Tibial nerve (tissue), 4 donors: ENCODE data around the gene LTB4R2. TPM values are rescaled to one million over a fixed set of nuclear protein-coding genes. Genes with fewer than 3 reads are reported as not detected.

Experiments
- DNase-seq, 2 donors: peaks; one replicate each; pipeline ENCODE4 v3.0.0-alpha.2; 2019; ENCODE audit warnings: low spot score in 2 of 2
- H3K27ac ChIP-seq, 4 donors: fragments of 200-600 bp; sonication (generic) in 3 of 4; one replicate each; pipeline ENCODE4 v1.5.1; 2017 to 2019; ENCODE audit warnings: mild to moderate bottlenecking in 1 of 4
- H3K27me3 ChIP-seq, 2 donors: fragments of 200-600 bp; sonication (generic) in 1 of 2; one replicate each; pipeline versions ENCODE4 v1.5.1 to v1.6.0; 2017 to 2019
- H3K36me3 ChIP-seq, 3 donors: fragments of 200-600 bp; sonication (generic); one replicate each; pipeline ENCODE4 v1.5.1; 2018 to 2019
- H3K4me1 ChIP-seq, 4 donors: fragments of 200-600 bp; sonication (generic) in 3 of 4; one replicate each; pipeline ENCODE4 v1.5.1; 2017 to 2019
- H3K4me3 ChIP-seq, 4 donors: fragments of 200-600 bp; sonication (generic) in 3 of 4; one replicate each; pipeline ENCODE4 v1.5.1; 2017 to 2019; ENCODE audit warnings: mild to moderate bottlenecking in 1 of 4, moderate library complexity in 1 of 4
- H3K9me3 ChIP-seq, 4 donors: fragments of 200-600 bp; sonication (generic) in 3 of 4; one replicate each; pipeline ENCODE4 v1.5.1; 2017 to 2019
- EP300 ChIP-seq, 2 donors: sonication (generic); formaldehyde crosslinking; IDR thresholded peaks; one replicate each; pipeline ENCODE4 v1.6.1; 2017; ENCODE audit warnings: antibody characterized with exemption in 2 of 2, mild to moderate bottlenecking in 1 of 2
- POLR2A ChIP-seq, 2 donors: fragments of 450-650 bp; IDR thresholded peaks; one replicate each; pipeline ENCODE4 v1.6.1; 2017; ENCODE audit warnings: antibody characterized with exemption in 2 of 2, mild to moderate bottlenecking in 2 of 2, moderate library complexity in 2 of 2
- WGBS, 2 donors: methylation state at CpG; one replicate each; pipeline ENCODE4 v1.1.5; 2018; 5-methylcytosine and 5-hydroxymethylcytosine counted together
- total RNA-seq, 4 donors: library from RNA; depleted of rRNA; stranded (reverse); fragments of >200 nt; gene quantifications; one replicate each; pipeline ENCODE4 v1.1.0, GENCODE V29; 2016
- TF ChIP-seq, protein P1 (sequence below), 5 experiments: fragments of 200-600 bp in 3 of 5; fragments of 450-650 bp in 2 of 5; sonication (generic) in 3 of 5; IDR thresholded peaks; one replicate each; pipeline ENCODE4 v1.5.1; 2016 to 2019; ENCODE audit warnings: antibody characterized with exemption in 5 of 5, mild to moderate bottlenecking in 3 of 5, moderate library complexity in 2 of 5

LTB4R2 gene
- total RNA-seq, 4 donors from 2014 or later: 15.5 to 31.5 (median 20.2) TPM

DNA sequence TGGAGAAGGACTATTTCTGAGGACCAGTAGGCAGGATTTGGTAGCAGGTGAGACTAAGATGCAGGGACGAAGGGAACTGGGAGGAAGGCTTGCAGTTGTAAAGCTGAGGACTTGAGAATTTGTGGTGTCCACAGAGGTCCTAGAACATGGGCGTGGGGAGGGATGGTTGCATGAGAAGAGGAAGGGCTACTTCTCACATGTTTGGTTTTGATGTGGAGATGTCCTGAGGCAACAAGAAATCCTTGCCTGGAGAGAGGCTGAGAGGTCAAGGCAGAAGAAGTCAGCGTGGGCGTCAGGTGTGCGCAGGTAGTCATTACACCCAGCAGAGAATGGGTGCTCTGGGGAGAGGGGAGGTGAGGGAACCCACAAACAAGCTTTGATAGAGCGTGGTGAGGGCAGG lies 32.9 kb upstream of the LTB4R2 start:
- Histone ChIP-seq H3K4me1 (peaks cover 0 to 42% (median 14%) of the 10 kb centered on the region in 4 donors), H3K27ac (peak overlapping the region in 2 of 4 donors; percentile 13 to 62), H3K27me3 (no peaks in the 10 kb centered on the region), H3K9me3 (no peaks in the 10 kb centered on the region), H3K36me3 (no peaks in the 10 kb centered on the region), H3K4me3 (no peak overlapping the region)
- 83 to 84% methylated on average over 6 of the region's 6 CpGs for WGBS, 2 donors
- DNase-seq: no peak
- TF ChIP-seq POLR2A (IDR thresholded peaks at IDR 0.05): no peak
- TF ChIP-seq, protein P1, sequence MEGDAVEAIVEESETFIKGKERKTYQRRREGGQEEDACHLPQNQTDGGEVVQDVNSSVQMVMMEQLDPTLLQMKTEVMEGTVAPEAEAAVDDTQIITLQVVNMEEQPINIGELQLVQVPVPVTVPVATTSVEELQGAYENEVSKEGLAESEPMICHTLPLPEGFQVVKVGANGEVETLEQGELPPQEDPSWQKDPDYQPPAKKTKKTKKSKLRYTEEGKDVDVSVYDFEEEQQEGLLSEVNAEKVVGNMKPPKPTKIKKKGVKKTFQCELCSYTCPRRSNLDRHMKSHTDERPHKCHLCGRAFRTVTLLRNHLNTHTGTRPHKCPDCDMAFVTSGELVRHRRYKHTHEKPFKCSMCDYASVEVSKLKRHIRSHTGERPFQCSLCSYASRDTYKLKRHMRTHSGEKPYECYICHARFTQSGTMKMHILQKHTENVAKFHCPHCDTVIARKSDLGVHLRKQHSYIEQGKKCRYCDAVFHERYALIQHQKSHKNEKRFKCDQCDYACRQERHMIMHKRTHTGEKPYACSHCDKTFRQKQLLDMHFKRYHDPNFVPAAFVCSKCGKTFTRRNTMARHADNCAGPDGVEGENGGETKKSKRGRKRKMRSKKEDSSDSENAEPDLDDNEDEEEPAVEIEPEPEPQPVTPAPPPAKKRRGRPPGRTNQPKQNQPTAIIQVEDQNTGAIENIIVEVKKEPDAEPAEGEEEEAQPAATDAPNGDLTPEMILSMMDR (IDR thresholded peaks at IDR 0.05): no peak
- TF ChIP-seq EP300 (IDR thresholded peaks at IDR 0.05): no peak

DNA sequence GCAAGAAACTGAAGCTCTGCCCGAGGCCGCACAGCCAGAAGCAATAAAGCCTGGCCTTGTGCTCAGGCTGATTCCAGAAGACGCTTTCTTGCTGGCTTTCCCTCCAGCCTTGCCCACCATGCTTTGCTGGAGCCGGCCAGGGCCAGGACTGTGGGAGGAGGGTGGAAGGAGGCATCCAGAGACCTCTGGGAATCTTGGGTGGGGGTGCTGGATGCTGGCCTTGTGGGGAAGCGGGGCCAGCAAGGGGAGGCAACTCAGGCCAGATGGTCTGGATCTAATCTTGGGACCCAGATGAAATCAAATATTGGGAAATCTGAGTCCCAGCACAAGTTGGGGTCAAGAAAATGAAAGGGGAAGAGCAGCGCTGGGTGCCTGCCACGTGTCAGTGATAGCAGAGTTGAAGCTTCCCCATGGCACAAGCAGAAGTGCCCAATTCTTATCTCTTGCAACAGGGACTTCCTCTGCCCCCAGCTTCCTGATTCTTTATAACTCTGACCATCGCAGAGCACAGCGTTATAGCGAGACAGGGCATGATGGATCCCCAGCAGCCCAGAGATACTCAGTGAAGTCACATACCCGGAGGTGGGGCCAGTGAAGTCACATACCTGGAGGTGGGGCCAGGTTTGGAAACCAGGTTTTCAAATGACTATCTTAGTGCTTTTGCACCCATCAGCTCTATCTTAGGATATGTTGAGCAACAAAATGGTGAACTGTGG lies 32.2 kb upstream of the LTB4R2 start:
- no peak for DNase-seq
- H3K4me3 ChIP-seq: no peak overlapping the region
- 68 to 74% methylated on average over 11 of the region's 11 CpGs for WGBS, 2 donors
- H3K4me1 ChIP-seq: peaks cover 0 to 37% (median 14%) of the 10 kb centered on the region in 4 donors
- TF ChIP-seq POLR2A (IDR thresholded peaks at IDR 0.05) (no peak), EP300 (IDR thresholded peaks at IDR 0.05) (peak in 1 of 2 donors; percentile 45)
- no peaks in the 10 kb centered on the region for H3K9me3 ChIP-seq
- H3K27ac ChIP-seq: peak overlapping the region in 2 of 4 donors; percentile 13 to 62
- H3K27me3 ChIP-seq: no peaks in the 10 kb centered on the region
- no peaks in the 10 kb centered on the region for H3K36me3 ChIP-seq

DNA sequence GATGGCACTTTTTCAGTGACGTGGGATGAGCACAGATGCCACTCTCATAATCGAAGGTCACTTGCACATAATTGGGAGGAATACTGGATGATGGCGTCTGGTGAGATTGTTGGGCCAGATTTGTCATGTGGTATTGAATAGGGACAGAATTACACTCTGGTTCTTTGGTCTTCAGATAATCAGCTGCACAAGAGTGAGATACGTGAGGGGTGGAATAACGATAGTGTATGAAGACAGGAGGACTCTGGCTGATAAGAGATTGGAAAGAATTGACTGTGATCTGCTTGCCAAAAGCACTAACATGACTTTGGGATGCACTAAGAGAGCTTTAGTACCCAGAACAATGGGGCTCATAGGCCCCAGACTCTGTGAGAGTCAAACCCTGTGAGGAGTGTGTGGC lies 31.5 kb upstream of the LTB4R2 start:
- no peak for DNase-seq
- Histone ChIP-seq H3K27me3 (no peaks in the 10 kb centered on the region), H3K36me3 (no peaks in the 10 kb centered on the region), H3K4me3 (no peak overlapping the region), H3K4me1 (peaks cover 0 to 34% (median 14%) of the 10 kb centered on the region in 4 donors), H3K9me3 (no peaks in the 10 kb centered on the region), H3K27ac (no peak overlapping the region)
- WGBS, 2 donors: 93 to 94% methylated on average over 5 of the region's 5 CpGs
- TF ChIP-seq POLR2A (IDR thresholded peaks at IDR 0.05) (no peak), EP300 (IDR thresholded peaks at IDR 0.05) (no peak)
- TF ChIP-seq, protein P1 (IDR thresholded peaks at IDR 0.05): no peak

DNA sequence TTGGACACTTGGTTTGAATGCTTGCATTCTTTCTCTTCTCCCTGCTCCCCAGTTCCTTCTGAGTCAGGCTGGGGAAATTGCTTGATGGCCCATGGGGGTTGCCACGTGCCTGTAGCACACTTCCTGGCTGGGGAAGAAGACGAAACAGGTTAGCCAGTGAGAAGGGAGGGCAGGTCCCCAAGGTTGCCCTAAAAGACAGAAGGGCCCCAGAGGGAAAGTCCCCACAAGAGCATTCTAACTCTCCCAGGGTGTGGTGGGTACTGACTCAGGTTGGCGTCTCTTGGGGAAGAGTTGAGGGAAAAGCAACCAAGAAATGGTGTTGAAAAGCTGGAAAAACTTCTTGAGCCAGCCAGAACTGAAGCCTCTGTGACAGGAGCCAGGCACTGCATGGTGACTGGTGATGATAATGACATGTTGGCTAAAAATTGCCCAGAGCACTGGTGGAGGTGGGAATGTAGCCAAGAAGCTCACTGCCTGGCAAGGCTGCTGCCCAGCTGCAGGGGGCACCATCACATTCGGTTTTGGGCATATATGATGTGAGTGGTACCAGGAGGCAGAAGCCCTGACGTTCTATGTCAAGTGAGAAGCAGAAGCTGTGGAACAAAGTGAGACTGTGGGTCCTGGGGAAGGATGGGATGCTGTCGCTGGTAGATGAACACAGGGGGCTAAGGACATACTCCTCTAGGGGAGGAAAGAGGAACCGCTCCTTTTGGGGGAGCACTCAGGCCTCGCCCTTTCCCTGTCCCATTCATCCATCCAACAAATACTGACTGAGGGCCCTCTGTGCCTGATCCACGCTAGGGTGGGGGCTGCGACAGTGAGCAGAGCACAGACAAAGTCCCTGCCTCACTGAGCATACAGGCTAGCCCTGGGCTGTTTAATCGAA lies 30.4 kb upstream of the LTB4R2 start:
- Histone ChIP-seq H3K9me3 (no peaks in the 10 kb centered on the region), H3K27me3 (no peaks in the 10 kb centered on the region), H3K4me1 (peaks cover 0 to 39% (median 11%) of the 10 kb centered on the region in 4 donors), H3K4me3 (no peak overlapping the region), H3K36me3 (no peaks in the 10 kb centered on the region), H3K27ac (peak overlapping the region in 2 of 4 donors; percentile 12 to 63)
- TF ChIP-seq EP300 (IDR thresholded peaks at IDR 0.05): no peak
- TF ChIP-seq, protein P1 (IDR thresholded peaks at IDR 0.05): peak in 1 of 5 experiments; percentile 18
- TF ChIP-seq POLR2A (IDR thresholded peaks at IDR 0.05): no peak
- 67 to 72% methylated on average over 10 to 11 of the region's 11 CpGs for WGBS, 2 donors
- DNase-seq: no peak

DNA sequence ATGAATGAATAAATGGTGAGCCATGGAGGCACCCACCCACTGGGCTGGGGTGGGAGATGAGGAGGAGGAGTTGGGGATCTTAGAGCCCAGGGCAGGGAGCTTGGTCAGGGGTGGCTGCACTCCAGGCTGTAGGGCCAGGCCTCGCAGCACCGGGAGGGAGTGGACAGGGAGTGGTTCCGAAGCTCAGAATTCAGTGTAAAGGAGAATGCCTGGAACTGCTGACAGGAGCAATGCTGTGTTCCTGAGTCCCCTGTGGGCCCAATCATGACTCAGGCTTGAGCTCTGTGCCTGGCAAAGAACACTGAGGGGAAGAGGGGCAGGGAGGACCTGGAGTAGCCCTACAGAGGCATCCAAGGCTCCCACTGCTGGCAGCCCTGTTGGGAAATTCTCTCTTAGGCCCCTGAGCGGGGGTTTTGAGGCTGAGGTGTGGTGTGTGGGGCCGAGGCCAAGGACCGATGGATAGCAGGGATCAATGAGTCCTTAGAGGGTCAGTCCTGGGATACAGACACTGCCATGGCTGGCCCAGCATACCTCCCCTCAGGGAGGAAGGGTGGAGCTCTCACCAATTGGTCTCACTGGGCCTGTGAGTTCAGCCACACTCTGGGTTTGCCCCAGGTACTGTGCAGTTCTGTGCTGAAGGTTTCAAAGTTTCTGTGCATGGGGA lies 29.0 kb upstream of the LTB4R2 start:
- TF ChIP-seq, protein P1 (IDR thresholded peaks at IDR 0.05): no peak
- no peak for TF ChIP-seq EP300 (IDR thresholded peaks at IDR 0.05)
- no peak for TF ChIP-seq POLR2A (IDR thresholded peaks at IDR 0.05)
- H3K27me3 ChIP-seq: no peaks in the 10 kb centered on the region
- 77 to 79% methylated on average over 6 of the region's 6 CpGs for WGBS, 2 donors

More for the DNA sequence above, 29.0 kb upstream of the LTB4R2 start:
- H3K4me1 ChIP-seq: peaks cover 0 to 34% (median 11%) of the 10 kb centered on the region in 4 donors
- DNase-seq: no peak
- H3K27ac ChIP-seq: peak overlapping the region in 2 of 4 donors; percentile 50 to 63
- H3K36me3 ChIP-seq: no peaks in the 10 kb centered on the region
- H3K4me3 ChIP-seq: no peak overlapping the region
- H3K9me3 ChIP-seq: no peaks in the 10 kb centered on the region
